DOHH2 (cell line): ENCODE measurements around the gene EYA4.

Experiments
- CTCF ChIP-seq: fragments of 200-600 bp; sonication (generic); IDR thresholded peaks from one replicate; pipeline ENCODE4 v1.5.1; 2014; ENCODE audit warnings: antibody characterized with exemption, mild to moderate bottlenecking, low read depth, low read length; ENCODE audit not compliant: poor library complexity, severe bottlenecking
- EZH2phosphoT487 ChIP-seq: fragments of 200-600 bp; sonication (generic); IDR thresholded peaks from 2 replicates; pipeline ENCODE4 v1.6.1; 2017; ENCODE audit warnings: borderline replicate concordance, mild to moderate bottlenecking, antibody characterized with exemption, low read length, moderate library complexity, mixed read lengths

GRCh38 chr6:133274813-133275212, 33.7 kb downstream of the EYA4 start:
- TF ChIP-seq CTCF, result no peak
- no peak for TF ChIP-seq EZH2phosphoT487
